Eye (tissue), 1 donor: ENCODE data around the gene AP2S1.
"Not testable (repeated sequence)": the region's sequence is repeated elsewhere in the genome, so short reads cannot be mapped to it uniquely, and the experiment has no call there.

Experiments used
- DNase-seq: peaks from one replicate; pipeline ENCODE4 v3.0.0-alpha.2; 2015

Gene AP2S1

DNA sequence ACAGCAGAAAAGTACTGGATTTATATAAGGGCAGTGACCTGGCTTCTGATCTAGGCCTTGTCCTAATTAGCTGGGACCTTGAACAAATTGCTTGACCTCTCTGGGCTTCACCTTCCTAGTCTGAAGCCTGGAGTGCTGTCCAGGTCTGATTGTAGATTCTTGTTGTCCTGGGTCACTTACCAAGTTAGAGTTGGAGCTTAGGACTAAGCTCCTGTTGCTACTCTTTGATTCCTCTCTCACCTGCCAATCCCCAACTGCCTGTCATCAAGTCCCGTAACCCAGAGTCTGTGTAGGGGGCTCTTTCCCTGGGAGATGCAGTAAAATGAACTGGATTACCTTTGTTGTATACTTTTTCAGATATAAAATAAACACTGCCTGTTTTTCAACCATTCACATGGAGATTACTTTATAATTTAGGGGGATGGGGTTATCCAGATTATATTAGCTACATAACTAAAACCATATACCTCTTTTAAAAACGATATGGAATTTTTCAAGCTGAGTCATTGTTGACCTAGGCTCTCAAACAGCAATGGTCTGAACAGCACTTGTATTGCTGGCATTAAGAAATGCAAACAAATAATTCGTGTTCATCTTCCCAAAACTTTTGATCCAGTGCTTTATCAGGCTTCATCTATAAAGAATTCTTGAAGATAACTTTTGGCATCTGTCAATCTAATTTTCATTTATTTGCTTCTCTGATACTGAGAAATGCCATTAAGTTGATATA lies 15.9 kb upstream of the AP2S1 start:
- no peak for DNase-seq

- peak; percentile 55 for DNase-seq
These were observed 13.4 kb upstream of the AP2S1 start for GRCh38 chr19:46863818-46864629.

DNA sequence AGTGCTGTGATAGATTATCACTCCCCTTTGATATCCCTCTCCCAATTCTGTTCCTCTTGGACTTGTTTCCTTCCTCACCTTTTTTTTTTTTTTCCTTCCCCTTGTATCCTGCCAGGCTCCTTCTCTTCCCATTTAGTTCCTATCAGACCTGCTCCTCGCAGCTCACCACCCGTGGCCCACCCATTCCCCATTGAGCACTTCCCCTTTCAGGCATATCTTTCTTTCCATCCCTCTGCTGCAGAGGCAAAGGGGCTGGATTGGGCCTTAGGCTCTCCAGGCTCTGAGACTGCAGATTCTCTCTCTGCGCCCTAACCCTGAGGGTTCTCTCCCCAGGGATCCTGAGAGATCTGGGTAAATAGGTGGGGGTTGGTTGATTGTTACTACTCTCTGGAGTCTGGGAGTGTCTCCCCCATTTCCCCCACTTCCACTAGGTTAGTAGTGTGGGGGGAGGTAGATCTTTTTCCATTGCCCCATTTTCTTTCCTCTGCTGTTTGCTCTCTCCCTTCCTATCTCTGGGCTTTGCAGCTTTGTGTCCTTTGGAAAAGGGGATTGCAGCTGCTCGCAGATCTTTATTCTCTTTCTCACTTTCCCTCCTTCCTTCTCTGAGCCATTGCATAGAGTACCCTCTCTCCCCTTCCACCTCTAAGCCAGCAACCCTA lies 12.5 kb upstream of the AP2S1 start:
- DNase-seq = no peak

- DNase-seq = no peak
These were observed 11.8 kb upstream of the AP2S1 start for GRCh38 chr19:46862503-46862834.

DNA sequence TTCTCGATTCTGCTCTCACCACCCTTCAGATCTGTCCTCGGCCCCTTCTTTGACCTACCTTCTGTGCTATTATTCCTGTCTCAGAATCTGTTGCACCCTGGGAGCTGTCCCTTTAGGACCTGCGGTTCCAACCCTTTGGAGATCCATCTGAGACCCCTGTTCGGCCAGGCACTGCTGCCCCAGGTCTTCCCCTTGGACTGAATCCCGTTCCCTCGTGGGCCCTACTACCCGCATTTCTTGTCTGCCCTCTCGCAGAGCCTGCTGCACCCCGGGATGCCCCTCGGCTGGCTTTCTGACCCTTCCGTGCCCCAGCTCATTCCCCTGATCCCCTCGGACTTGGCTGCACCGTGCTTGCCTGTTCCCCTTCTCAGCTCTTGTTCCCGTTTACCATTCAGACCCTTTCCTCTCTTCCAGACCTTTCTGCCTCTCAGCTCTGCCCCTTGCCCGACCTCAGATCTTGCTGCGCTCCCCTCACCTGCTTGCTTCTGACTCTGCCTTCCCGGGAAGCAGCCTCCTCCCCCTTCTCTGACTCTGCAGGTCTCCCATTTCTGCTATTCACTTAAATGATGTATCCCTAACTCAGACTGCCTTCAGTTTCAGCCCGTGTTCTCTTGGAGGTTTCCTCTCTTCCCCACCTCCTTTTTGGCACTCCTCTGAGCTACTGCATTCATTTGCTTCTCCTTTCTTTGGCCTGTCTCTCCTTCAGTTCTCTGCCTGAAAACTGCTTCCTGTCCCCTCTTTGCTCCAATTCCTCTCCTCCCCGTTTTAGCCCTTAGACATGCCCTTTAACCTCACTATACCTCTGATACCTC lies 11.3 kb upstream of the AP2S1 start:
- DNase-seq = peak; percentile 41

GRCh38 chr19:46860846-46861690 lies 10.4 kb upstream of the AP2S1 start, which contains the start of gene ARHGAP35:
Gene ARHGAP35, plus strand, starts transcription at chr19:46860997. Its CDS starts 57,679 bp downstream, at chr19:46918676.
- DNase-seq = no peak

GRCh38 chr19:46860125-46860845 lies 9.6 kb upstream of the AP2S1 start:
- peak; percentile 99 for DNase-seq

DNA sequence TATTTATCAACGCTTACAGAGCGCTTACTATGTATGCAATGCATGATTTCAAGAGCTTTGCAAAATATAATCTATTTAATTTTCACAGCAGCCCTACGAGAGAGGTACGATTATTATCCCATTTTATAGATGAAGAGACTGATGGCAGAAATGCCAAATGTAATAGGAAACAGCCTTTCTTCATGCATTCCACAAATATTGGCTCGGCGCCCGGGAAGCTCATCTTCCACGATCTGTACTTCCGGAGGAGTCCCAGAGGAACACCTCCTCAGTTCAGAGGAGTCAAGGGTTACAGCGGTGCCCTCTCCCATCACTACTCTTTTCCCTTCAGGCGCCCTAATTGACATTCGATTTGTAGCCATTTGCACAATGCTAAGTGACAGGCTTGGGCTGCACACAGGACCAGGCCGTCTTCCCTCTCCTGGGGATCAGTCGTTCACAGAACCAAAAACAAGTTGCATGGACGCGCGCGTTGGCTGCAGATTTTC lies 9.0 kb upstream of the AP2S1 start:
- no peak for DNase-seq

GRCh38 chr19:46856062-46857022 lies 5.7 kb upstream of the AP2S1 start:
- peak; percentile 97 for DNase-seq

DNA sequence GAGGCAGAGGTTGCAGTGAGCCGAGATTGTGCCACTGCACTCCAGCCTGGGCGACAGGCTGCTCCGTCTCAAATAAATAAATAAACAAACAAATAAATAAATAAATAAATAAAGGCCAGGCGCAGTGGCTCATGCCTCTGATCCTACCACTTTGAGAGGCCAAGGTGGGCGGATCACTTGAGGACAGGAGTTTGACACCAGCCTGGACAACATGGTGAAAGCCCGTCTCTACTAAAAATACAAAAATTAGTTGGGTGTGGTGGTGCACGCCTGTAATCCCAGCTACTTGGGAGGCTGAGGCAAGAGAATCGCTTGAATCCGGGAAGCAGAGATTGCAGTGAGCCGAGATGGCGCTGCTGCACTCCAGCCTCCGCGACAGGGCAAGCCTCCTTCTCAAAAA lies 4.1 kb upstream of the AP2S1 start:
- DNase-seq = not testable (repeated sequence)

DNA sequence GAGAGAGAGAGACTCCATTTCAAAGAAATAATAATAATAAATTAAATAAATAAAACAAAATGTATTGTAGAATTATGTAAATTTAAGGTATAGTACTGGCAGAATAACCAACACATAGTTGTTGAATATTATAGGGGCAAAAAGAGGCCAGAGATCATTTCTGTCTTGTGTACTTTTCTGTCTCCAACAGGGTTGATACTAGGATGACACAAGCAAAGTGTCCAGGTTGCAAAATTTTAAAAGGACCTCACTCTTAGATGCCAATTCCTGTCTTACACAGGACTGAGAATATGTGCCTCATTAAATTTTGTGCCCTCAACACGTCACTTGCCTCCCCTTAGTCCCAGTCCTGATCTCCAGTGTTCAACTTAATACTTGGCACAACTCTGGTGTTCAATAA lies 2.2 kb upstream of the AP2S1 start:
- no peak for DNase-seq

GRCh38 chr19:46849610-46850009 lies 1.0 kb downstream of the AP2S1 start:
- DNase-seq = no peak

DNA sequence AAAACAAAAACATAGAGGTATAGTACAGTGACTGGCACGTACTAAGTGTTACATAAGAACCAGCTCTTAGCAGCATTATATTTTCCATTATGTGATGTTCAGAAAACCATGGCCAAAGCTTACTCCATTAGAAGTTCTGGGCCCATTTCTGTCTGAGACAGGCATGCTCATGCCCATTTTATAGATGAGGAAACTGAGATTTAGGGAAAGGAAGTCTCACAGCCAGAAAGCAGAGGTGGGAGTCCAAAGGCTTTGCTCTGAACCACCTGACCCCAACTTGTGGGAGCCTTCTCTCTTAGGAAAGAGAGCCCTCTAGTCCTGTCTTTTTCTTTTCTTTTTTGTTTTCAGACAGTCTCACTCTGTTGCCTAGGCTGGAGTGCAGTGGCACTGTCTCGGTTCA lies 2.3 kb downstream of the AP2S1 start:
- DNase-seq = no peak

- DNase-seq = no peak
These were observed 3.1 kb downstream of the AP2S1 start for GRCh38 chr19:46847528-46847927.

DNA sequence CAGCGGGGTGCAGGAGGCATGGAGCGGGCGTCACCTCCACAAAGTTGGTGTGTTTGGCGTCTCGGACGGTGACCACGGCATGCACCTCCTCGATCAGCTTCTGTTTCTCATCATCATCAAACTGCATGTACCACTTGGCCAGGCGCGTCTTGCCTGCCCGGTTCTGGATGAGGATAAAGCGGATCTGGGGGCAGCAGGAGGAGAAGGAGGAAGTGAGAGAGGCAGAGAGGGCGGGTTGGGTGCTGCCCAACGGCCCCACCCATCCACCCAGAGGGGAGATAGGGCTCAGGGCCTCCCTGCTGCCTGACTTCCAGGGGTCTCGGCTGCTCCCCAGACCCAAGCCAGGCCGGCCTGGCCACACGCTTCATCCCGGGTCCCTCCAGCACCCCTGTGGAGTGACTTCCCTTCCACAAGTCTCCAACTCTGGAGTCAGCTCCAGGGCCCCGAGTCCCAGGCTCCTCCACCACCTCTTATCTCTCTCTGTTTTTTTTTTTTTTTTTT lies 4.6 kb downstream of the AP2S1 start:
- DNase-seq = no peak

DNA sequence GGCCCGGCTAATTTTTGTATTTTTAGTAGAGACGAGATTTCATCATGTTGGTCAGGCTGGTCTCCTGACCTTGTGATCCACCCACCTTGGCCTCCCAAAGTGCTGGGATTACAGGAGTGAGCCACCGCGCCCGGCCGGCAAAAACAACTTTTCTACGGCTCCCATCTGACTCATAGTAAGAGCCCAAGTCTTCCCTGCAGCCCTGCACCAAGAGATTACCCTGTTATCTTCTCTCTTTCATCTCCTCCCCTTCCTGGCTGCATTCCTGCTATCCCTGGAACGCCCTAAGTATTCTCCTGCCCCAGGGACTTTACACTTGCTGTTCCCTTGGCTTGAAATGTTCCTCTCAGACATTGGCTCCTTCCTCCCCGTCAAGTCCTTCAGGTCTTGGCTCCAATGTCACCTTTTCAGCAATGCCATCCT lies 6.6 kb downstream of the AP2S1 start:
- DNase-seq = no peak

DNA sequence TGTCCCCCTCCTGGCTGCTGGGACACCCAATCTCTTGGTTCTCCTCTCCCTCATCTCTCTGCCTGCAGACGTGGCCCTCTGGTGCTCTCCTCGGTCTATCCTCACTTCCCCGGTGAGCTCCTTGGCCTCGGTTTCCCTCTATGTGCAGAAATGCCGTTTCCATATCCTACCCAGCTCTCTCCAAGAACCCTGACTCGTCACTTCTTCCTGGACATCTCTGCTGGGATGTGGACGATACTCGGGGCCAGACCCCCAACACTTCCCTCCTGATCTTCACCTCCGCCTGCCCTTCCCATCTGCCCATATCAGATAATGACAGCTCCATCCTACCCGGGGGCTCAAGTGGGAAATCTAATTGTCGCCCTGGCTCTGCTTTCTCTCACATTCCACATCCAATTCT lies 7.9 kb downstream of the AP2S1 start:
- no peak for DNase-seq

GRCh38 chr19:46841458-46842083 lies 9.1 kb downstream of the AP2S1 start:
- DNase-seq = no peak

GRCh38 chr19:46840498-46840942 lies 10.1 kb downstream of the AP2S1 start:
- peak; percentile 91 for DNase-seq
